Neural progenitor cell (in vitro differentiated cells): ENCODE results near the gene ST6GALNAC2. TPM values are rescaled to one million over a fixed set of nuclear protein-coding genes. Genes with fewer than 3 reads are reported as not detected.

Experiments
- DNase-seq: peaks from one replicate; pipeline ENCODE4 v3.0.0-alpha.2; 2016; ENCODE audit warnings: low spot score
- H2AFZ ChIP-seq: fragments of 200-600 bp; sonication (generic); replicated peaks from 2 replicates; pipeline ENCODE4 v1.6.1; 2016; ENCODE audit warnings: antibody characterized with exemption
- H3F3A ChIP-seq: fragments of 200-600 bp; sonication (generic); 2 replicates; pipeline ENCODE4 v1.6.1; 2016; ENCODE audit warnings: antibody characterized with exemption, low read depth
- H3K27ac ChIP-seq: fragments of 200-600 bp; sonication (generic); 2 replicates; pipeline ENCODE4 v1.5.1; 2016; ENCODE audit warnings: mild to moderate bottlenecking
- H3K27me3 ChIP-seq: fragments of 200-600 bp; sonication (generic); 2 replicates; pipeline ENCODE4 v1.6.1; 2016; ENCODE audit warnings: mild to moderate bottlenecking, moderate library complexity
- H3K36me3 ChIP-seq: fragments of 200-600 bp; sonication (generic); 2 replicates; pipeline ENCODE4 v1.5.1; 2016
- H3K4me1 ChIP-seq: fragments of 200-600 bp; sonication (generic); 2 replicates; pipeline ENCODE4 v1.6.1; 2016; ENCODE audit warnings: mixed run types
- H3K4me2 ChIP-seq: fragments of 200-600 bp; sonication (generic); 2 replicates; pipeline ENCODE4 v1.6.1; 2016
- H3K4me3 ChIP-seq: fragments of 200-600 bp; sonication (generic); 2 replicates; pipeline ENCODE4 v1.5.1; 2016
- H3K79me2 ChIP-seq: fragments of 200-600 bp; sonication (generic); 2 replicates; pipeline ENCODE4 v1.6.1; 2016; ENCODE audit warnings: low read depth
- H3K9ac ChIP-seq: fragments of 200-600 bp; sonication (generic); 2 replicates; pipeline ENCODE4 v1.6.1; 2016
- H3K9me3 ChIP-seq: fragments of 200-600 bp; sonication (generic); 2 replicates; pipeline ENCODE4 v1.5.1; 2016; ENCODE audit warnings: low read depth
- H4K20me1 ChIP-seq: fragments of 200-600 bp; sonication (generic); 2 replicates; pipeline ENCODE4 v1.6.1; 2016; ENCODE audit warnings: low read depth
- H3K27ac Mint-ChIP-seq: 3 replicates; pipeline ENCODE4 v1.8.0; 2021; ENCODE audit warnings: mixed read lengths
- H3K27me3 Mint-ChIP-seq: 2 replicates; pipeline ENCODE4 v1.8.0; 2022; ENCODE audit warnings: low read depth, mild to moderate bottlenecking, inconsistent platforms, moderate library complexity, mixed read lengths; ENCODE audit not compliant: insufficient read depth
- H3K36me3 Mint-ChIP-seq: 3 replicates; pipeline ENCODE4 v1.8.0; 2021; ENCODE audit warnings: mixed read lengths
- H3K4me1 Mint-ChIP-seq: 3 replicates; pipeline ENCODE4 v1.8.0; 2021; ENCODE audit warnings: mixed read lengths
- H3K4me3 Mint-ChIP-seq: 3 replicates; pipeline ENCODE4 v1.8.0; 2021; ENCODE audit warnings: mild to moderate bottlenecking, moderate library complexity, mixed read lengths
- H3K9me3 Mint-ChIP-seq: 3 replicates; pipeline ENCODE4 v1.8.0; 2020; ENCODE audit warnings: mixed read lengths
- EZH2 ChIP-seq: fragments of 200-600 bp; sonication (generic); IDR thresholded peaks from 2 replicates; pipeline ENCODE4 v1.6.1; 2017; ENCODE audit warnings: antibody characterized with exemption, mild to moderate bottlenecking, moderate library complexity
- EZH2phosphoT487 ChIP-seq: fragments of 200-600 bp; sonication (generic); IDR thresholded peaks from 2 replicates; pipeline ENCODE4 v1.6.1; 2017; ENCODE audit warnings: antibody characterized with exemption
- total RNA-seq: library from RNA; depleted of rRNA; stranded (reverse); fragments of >200 nt; gene quantifications from 2 replicates; pipeline ENCODE4 v1.2.3, GENCODE V29; 2015; ENCODE audit warnings: low replicate concordance
- TF ChIP-seq, protein P1 (sequence below): fragments of 200-600 bp; sonication (generic); IDR thresholded peaks from 2 replicates; pipeline ENCODE4 v1.5.1; 2017; ENCODE audit warnings: antibody characterized with exemption, mild to moderate bottlenecking

ST6GALNAC2 gene
- total RNA-seq, 1 donor from 2014 or later: not detected

DNA sequence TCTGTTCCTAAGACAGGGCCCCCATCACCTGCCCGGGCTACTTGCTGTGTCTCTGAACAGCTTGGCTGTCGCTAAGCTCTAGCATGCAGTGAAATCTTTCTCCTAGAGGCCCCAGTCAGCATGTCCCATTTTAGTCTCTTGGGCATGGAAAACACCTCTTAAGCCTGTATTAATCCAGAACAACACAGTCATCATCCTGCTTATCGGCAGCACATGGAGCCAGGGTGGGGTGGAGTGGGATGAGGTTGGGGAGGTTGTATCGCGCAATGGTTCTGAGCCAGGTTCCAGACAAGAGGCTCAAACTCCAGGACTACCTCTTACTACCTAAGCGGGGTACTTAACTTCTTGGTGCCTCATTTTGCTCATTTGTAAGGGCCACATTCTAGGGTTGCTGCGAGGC, 7.8 kb downstream of the ST6GALNAC2 start:
- Mint-ChIP-seq H3K27me3 (peaks cover 15% of the 10 kb centered on the region), H3K4me3 (no peak overlapping the region), H3K4me1 (peaks cover 6% of the 10 kb centered on the region), H3K36me3 (no peaks in the 10 kb centered on the region), H3K27ac (no peak overlapping the region), H3K9me3 (no peaks in the 10 kb centered on the region)
- H3K27me3 ChIP-seq: peaks cover 52% of the 10 kb centered on the region
- no peaks in the 10 kb centered on the region for H3F3A ChIP-seq
- peaks cover 12% of the 10 kb centered on the region for H3K4me1 ChIP-seq
- no peak overlapping the region for H3K27ac ChIP-seq
- H3K4me2 ChIP-seq: no peak overlapping the region
- no peak for TF ChIP-seq EZH2phosphoT487
- TF ChIP-seq EZH2: no peak
- TF ChIP-seq, protein P1, sequence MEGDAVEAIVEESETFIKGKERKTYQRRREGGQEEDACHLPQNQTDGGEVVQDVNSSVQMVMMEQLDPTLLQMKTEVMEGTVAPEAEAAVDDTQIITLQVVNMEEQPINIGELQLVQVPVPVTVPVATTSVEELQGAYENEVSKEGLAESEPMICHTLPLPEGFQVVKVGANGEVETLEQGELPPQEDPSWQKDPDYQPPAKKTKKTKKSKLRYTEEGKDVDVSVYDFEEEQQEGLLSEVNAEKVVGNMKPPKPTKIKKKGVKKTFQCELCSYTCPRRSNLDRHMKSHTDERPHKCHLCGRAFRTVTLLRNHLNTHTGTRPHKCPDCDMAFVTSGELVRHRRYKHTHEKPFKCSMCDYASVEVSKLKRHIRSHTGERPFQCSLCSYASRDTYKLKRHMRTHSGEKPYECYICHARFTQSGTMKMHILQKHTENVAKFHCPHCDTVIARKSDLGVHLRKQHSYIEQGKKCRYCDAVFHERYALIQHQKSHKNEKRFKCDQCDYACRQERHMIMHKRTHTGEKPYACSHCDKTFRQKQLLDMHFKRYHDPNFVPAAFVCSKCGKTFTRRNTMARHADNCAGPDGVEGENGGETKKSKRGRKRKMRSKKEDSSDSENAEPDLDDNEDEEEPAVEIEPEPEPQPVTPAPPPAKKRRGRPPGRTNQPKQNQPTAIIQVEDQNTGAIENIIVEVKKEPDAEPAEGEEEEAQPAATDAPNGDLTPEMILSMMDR: no peak
- no peaks in the 10 kb centered on the region for H3K79me2 ChIP-seq
- H4K20me1 ChIP-seq: peaks cover 6% of the 10 kb centered on the region
- no peaks in the 10 kb centered on the region for H3K9me3 ChIP-seq
- no peak overlapping the region for H3K9ac ChIP-seq
- H3K36me3 ChIP-seq: no peaks in the 10 kb centered on the region
- H3K4me3 ChIP-seq: no peak overlapping the region
- H2AFZ ChIP-seq: no peak overlapping the region
- DNase-seq: no peak

DNA sequence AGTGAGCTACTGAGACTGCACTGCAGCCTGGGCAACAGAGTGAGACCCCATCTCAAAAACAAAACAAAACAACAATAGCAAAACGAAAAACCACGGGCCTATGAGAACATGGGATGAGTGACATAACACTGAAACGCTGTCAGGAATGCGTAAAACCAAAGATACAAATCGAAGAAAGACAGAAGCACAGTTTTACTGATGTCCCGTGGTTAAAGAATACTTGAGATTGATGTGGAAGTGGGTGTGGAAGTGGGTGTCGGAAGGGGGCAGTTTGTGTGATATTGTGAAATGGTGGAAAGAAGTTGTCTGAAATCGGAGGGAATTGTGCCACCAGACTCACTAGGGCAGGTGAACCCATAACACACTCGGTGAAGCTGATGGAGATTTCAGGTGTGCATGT, 9.5 kb downstream of the ST6GALNAC2 start:
- H3K4me3 ChIP-seq: no peak overlapping the region
- H3K9me3 Mint-ChIP-seq: no peaks in the 10 kb centered on the region
- peaks cover 2% of the 10 kb centered on the region for H4K20me1 ChIP-seq
- peaks cover 6% of the 10 kb centered on the region for H3K4me1 Mint-ChIP-seq
- H3K27ac ChIP-seq: no peak overlapping the region
- H3K36me3 ChIP-seq: no peaks in the 10 kb centered on the region
- no peak for TF ChIP-seq EZH2
- TF ChIP-seq, protein P1: no peak
- TF ChIP-seq EZH2phosphoT487: no peak
- H3K27ac Mint-ChIP-seq: no peak overlapping the region
- H3K4me1 ChIP-seq: peaks cover 8% of the 10 kb centered on the region
- no peaks in the 10 kb centered on the region for H3K36me3 Mint-ChIP-seq
- no peak overlapping the region for H3K4me2 ChIP-seq
- DNase-seq: no peak
- H3K4me3 Mint-ChIP-seq: no peak overlapping the region
- no peaks in the 10 kb centered on the region for H3F3A ChIP-seq
- no peak overlapping the region for H2AFZ ChIP-seq
- H3K9me3 ChIP-seq: no peaks in the 10 kb centered on the region
- H3K27me3 Mint-ChIP-seq: peaks cover 9% of the 10 kb centered on the region
- H3K27me3 ChIP-seq: peaks cover 42% of the 10 kb centered on the region
- no peaks in the 10 kb centered on the region for H3K79me2 ChIP-seq
- no peak overlapping the region for H3K9ac ChIP-seq

DNA sequence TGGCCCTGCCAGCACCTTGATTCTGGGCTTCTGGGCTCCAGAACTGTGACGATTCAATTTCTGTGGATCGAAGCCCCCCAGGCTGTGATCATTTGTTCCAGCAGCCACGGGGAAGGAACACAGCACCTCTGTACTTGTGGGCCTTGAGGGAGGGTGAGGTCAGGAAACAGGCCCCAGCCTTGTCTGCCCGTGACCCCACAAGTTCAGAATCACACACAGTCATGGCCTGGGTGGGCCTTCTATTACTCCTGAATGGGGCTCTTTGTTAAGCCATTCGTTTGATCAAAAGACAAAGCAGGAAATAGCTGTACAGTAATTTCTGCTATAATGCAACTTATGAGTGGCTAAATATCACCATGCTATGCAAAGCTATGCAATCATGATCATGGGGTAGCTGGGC, 10.1 kb downstream of the ST6GALNAC2 start:
- Histone ChIP-seq H3K27ac (no peak overlapping the region), H3K36me3 (no peaks in the 10 kb centered on the region), H3K9me3 (no peaks in the 10 kb centered on the region), H3K4me1 (peaks cover 2% of the 10 kb centered on the region), H2AFZ (no peak overlapping the region), H3K4me3 (no peak overlapping the region), H3K4me2 (no peak overlapping the region), H3F3A (peaks cover 1% of the 10 kb centered on the region), H3K9ac (no peak overlapping the region), H4K20me1 (peaks cover 5% of the 10 kb centered on the region), H3K79me2 (no peaks in the 10 kb centered on the region), H3K27me3 (peaks cover 40% of the 10 kb centered on the region)
- no peak for DNase-seq
- peaks cover under 1% of the 10 kb centered on the region for H3K4me1 Mint-ChIP-seq
- TF ChIP-seq, protein P1: no peak
- TF ChIP-seq EZH2: no peak
- peaks cover 8% of the 10 kb centered on the region for H3K27me3 Mint-ChIP-seq
- no peak overlapping the region for H3K4me3 Mint-ChIP-seq
- H3K9me3 Mint-ChIP-seq: no peaks in the 10 kb centered on the region
- no peaks in the 10 kb centered on the region for H3K36me3 Mint-ChIP-seq
- H3K27ac Mint-ChIP-seq: no peak overlapping the region
